OCI-LY1 (cell line): ENCODE results near the gene ALDH1A1.

ENCODE experiments used
- H2AFZ ChIP-seq: fragments of 200-600 bp; sonication (generic), shearing (Covaris generic); 2 replicates; pipeline ENCODE4 v1.6.0; 2014; ENCODE audit warnings: antibody characterized with exemption, mild to moderate bottlenecking, low read length
- H3F3A ChIP-seq: fragments of 200-600 bp; sonication (generic), shearing (Covaris generic); 2 replicates; pipeline ENCODE4 v1.6.0; 2014; ENCODE audit warnings: mild to moderate bottlenecking, antibody characterized with exemption, low read length, moderate library complexity; ENCODE audit not compliant: insufficient read depth
- H3K27ac ChIP-seq: fragments of 200-600 bp; sonication (generic); 2 replicates; pipeline ENCODE4 v1.5.1; 2014; ENCODE audit warnings: low read length, mixed run types, mild to moderate bottlenecking, low read depth; ENCODE audit not compliant: poor library complexity, severe bottlenecking
- H3K27me3 ChIP-seq: fragments of 200-600 bp; sonication (generic); 2 replicates; pipeline ENCODE4 v1.6.0; 2014; ENCODE audit warnings: antibody characterized with exemption, mild to moderate bottlenecking, low read length, moderate library complexity; ENCODE audit not compliant: insufficient read depth
- H3K36me3 ChIP-seq: fragments of 200-600 bp; sonication (generic); 2 replicates; pipeline ENCODE4 v1.6.1; 2014; ENCODE audit warnings: mild to moderate bottlenecking, antibody characterized with exemption, low read length, moderate library complexity, mixed read lengths; ENCODE audit not compliant: insufficient read depth
- H3K4me1 ChIP-seq: fragments of 200-600 bp; sonication (generic); 2 replicates; pipeline ENCODE4 v1.5.1; 2014; ENCODE audit warnings: mild to moderate bottlenecking, low read length, moderate library complexity; ENCODE audit not compliant: insufficient read depth, severe bottlenecking
- H3K4me2 ChIP-seq: fragments of 200-600 bp; sonication (generic), shearing (Covaris generic); 2 replicates; pipeline ENCODE4 v1.6.1; 2014; ENCODE audit warnings: low read length
- H3K4me3 ChIP-seq: fragments of 200-600 bp; sonication (generic); 2 replicates; pipeline ENCODE4 v1.5.1; 2014; ENCODE audit warnings: low read length, low read depth, mild to moderate bottlenecking, mixed read lengths; ENCODE audit not compliant: poor library complexity, severe bottlenecking
- H3K79me2 ChIP-seq: fragments of 200-600 bp; shearing (Covaris generic); 2 replicates; pipeline ENCODE4 v1.6.1; 2016; ENCODE audit warnings: mixed run types, low read length, mixed read lengths; ENCODE audit not compliant: insufficient read depth
- H3K9ac ChIP-seq: fragments of 200-600 bp; sonication (generic), shearing (Covaris generic); 2 replicates; pipeline ENCODE4 v1.6.1; 2014; ENCODE audit warnings: mild to moderate bottlenecking, low read length, mixed read lengths
- H3K9me2 ChIP-seq: fragments of 200-600 bp; sonication (generic), shearing (Covaris generic); 2 replicates; pipeline ENCODE4 v1.6.1; 2014; ENCODE audit warnings: low read depth, mild to moderate bottlenecking, low read length, mixed read lengths
- H3K9me3 ChIP-seq: fragments of 200-600 bp; shearing (Covaris generic); 2 replicates; pipeline ENCODE4 v1.6.1; 2014; ENCODE audit warnings: low read length, mixed read lengths
- H4K20me1 ChIP-seq: fragments of 200-600 bp; sonication (generic), shearing (Covaris generic); 2 replicates; pipeline ENCODE4 v1.6.0; 2016; ENCODE audit warnings: mild to moderate bottlenecking, low read length; ENCODE audit not compliant: insufficient read depth
- CTCF ChIP-seq: fragments of 200-600 bp; sonication (generic), shearing (Covaris generic); IDR thresholded peaks from 2 replicates; pipeline ENCODE4 v1.5.1; 2017; ENCODE audit warnings: mild to moderate bottlenecking, antibody characterized with exemption, low read length, moderate library complexity, mixed read lengths
- EZH2 ChIP-seq: fragments of 200-600 bp; sonication (generic), shearing (Covaris generic); IDR thresholded peaks from 2 replicates; pipeline ENCODE4 v1.8.0; 2017; ENCODE audit warnings: borderline replicate concordance, mixed run types, mild to moderate bottlenecking, antibody characterized with exemption, low read length, moderate library complexity, mixed read lengths

The ALDH1A1 gene

GRCh38 chr9:72921888-72922654 is 30.8 kb downstream of the ALDH1A1 start:
- Histone ChIP-seq H3K27me3 (no peaks in the 10 kb centered on the region), H2AFZ (no peak overlapping the region), H4K20me1 (no peaks in the 10 kb centered on the region), H3K79me2 (no peaks in the 10 kb centered on the region), H3K9me2 (no peaks in the 10 kb centered on the region), H3K4me1 (no peaks in the 10 kb centered on the region), H3K36me3 (no peaks in the 10 kb centered on the region), H3K9me3 (no peaks in the 10 kb centered on the region), H3K4me3 (no peak overlapping the region), H3K9ac (no peak overlapping the region), H3K27ac (no peak overlapping the region), H3F3A (no peaks in the 10 kb centered on the region), H3K4me2 (no peak overlapping the region)
- TF ChIP-seq CTCF: no peak
- TF ChIP-seq EZH2: no peak

GRCh38 chr9:72919246-72919945 is 33.5 kb downstream of the ALDH1A1 start:
- no peaks in the 10 kb centered on the region for H3K4me1 ChIP-seq
- H3K27me3 ChIP-seq: no peaks in the 10 kb centered on the region
- H3K79me2 ChIP-seq: no peaks in the 10 kb centered on the region
- TF ChIP-seq CTCF (no peak), EZH2 (no peak)
- H3F3A ChIP-seq: no peaks in the 10 kb centered on the region
- H4K20me1 ChIP-seq: no peaks in the 10 kb centered on the region
- H2AFZ ChIP-seq: no peak overlapping the region
- no peaks in the 10 kb centered on the region for H3K36me3 ChIP-seq
- no peak overlapping the region for H3K4me3 ChIP-seq
- no peak overlapping the region for H3K27ac ChIP-seq
- no peak overlapping the region for H3K9ac ChIP-seq
- H3K9me2 ChIP-seq: no peaks in the 10 kb centered on the region
- H3K4me2 ChIP-seq: no peak overlapping the region
- no peaks in the 10 kb centered on the region for H3K9me3 ChIP-seq

- H3K79me2 ChIP-seq: no peaks in the 10 kb centered on the region
- H3K9ac ChIP-seq: no peak overlapping the region
- H3K36me3 ChIP-seq: no peaks in the 10 kb centered on the region
- no peaks in the 10 kb centered on the region for H3K4me1 ChIP-seq
- H3K27ac ChIP-seq: no peak overlapping the region
- H3K4me3 ChIP-seq: no peak overlapping the region
- H3K27me3 ChIP-seq: no peaks in the 10 kb centered on the region
- no peaks in the 10 kb centered on the region for H3K9me3 ChIP-seq
- no peak overlapping the region for H3K4me2 ChIP-seq
- H2AFZ ChIP-seq: no peak overlapping the region
- no peaks in the 10 kb centered on the region for H3F3A ChIP-seq
- TF ChIP-seq EZH2: no peak
- TF ChIP-seq CTCF: no peak
- no peaks in the 10 kb centered on the region for H4K20me1 ChIP-seq
- H3K9me2 ChIP-seq: no peaks in the 10 kb centered on the region
Measured at GRCh38 chr9:72917892-72918509, 34.9 kb downstream of the ALDH1A1 start.
